Breast epithelium (tissue), 3 donors: Measurements from ENCODE around the gene C7orf57.

Source experiments
- POLR2A ChIP-seq: fragments of 450-650 bp; IDR thresholded peaks from one replicate; pipeline ENCODE4 v1.6.1; 2016; ENCODE audit warnings: antibody characterized with exemption, mild to moderate bottlenecking, moderate library complexity
- POLR2AphosphoS5 ChIP-seq, 3 donors: sonication (generic); formaldehyde crosslinking; IDR thresholded peaks; one replicate each; pipeline ENCODE4 v1.6.1; 2017; ENCODE audit warnings: antibody characterized with exemption in 3 of 3
- TF ChIP-seq, protein P1 (sequence below), 3 donors: fragments of 450-650 bp; IDR thresholded peaks; one replicate each; pipeline ENCODE4 v1.5.1; 2016 to 2017; ENCODE audit warnings: antibody characterized with exemption in 3 of 3, mild to moderate bottlenecking in 3 of 3, moderate library complexity in 3 of 3

DNA sequence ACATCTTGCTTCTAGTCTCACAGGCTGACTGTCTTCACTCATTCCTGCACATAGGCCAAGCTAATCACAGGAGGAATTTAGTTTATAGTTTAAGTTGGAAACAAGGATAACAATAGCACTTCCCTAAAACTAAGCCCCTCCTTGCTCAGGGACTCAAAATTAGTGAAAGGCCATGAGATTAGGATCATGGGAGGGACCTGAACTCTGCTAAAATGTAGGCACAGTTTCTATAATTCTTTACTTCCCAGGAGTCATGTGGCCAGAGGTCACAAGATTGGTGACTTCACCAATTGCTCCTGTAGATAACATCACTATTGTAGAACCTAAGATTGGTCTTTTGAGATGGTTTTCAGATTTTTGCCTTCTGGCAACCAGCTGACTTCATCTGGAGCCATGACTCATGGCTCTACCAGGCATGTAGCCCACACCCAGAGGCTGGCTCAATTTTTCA, 38.9 kb downstream of the C7orf57 start:
- TF ChIP-seq, protein P1, sequence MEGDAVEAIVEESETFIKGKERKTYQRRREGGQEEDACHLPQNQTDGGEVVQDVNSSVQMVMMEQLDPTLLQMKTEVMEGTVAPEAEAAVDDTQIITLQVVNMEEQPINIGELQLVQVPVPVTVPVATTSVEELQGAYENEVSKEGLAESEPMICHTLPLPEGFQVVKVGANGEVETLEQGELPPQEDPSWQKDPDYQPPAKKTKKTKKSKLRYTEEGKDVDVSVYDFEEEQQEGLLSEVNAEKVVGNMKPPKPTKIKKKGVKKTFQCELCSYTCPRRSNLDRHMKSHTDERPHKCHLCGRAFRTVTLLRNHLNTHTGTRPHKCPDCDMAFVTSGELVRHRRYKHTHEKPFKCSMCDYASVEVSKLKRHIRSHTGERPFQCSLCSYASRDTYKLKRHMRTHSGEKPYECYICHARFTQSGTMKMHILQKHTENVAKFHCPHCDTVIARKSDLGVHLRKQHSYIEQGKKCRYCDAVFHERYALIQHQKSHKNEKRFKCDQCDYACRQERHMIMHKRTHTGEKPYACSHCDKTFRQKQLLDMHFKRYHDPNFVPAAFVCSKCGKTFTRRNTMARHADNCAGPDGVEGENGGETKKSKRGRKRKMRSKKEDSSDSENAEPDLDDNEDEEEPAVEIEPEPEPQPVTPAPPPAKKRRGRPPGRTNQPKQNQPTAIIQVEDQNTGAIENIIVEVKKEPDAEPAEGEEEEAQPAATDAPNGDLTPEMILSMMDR (IDR thresholded peaks at IDR 0.05) = no peak
- TF ChIP-seq POLR2A (no peak), POLR2AphosphoS5 (IDR thresholded peaks at IDR 0.05) (no peak)
